HG03280 (cell line): ENCODE measurements around the gene CCL13.
"Not testable (repeated sequence)": the region's sequence is repeated elsewhere in the genome, so short reads cannot be mapped to it uniquely, and the experiment has no call there.

Experiments
- ATAC-seq: cut with Tn5 transposase; IDR thresholded peaks from one replicate; pipeline ENCODE4 v1.9.1; 2021; ENCODE audit warnings: mild to moderate bottlenecking, moderate library complexity; ENCODE audit not compliant: unreplicated experiment

Gene CCL13

GRCh38 chr17:34356194-34356593 is at the start of gene CCL13:
CCL13 (plus strand) TSS chr17:34356480; CDS start chr17:34356527, 47 bp downstream.
- no peak for ATAC-seq

DNA sequence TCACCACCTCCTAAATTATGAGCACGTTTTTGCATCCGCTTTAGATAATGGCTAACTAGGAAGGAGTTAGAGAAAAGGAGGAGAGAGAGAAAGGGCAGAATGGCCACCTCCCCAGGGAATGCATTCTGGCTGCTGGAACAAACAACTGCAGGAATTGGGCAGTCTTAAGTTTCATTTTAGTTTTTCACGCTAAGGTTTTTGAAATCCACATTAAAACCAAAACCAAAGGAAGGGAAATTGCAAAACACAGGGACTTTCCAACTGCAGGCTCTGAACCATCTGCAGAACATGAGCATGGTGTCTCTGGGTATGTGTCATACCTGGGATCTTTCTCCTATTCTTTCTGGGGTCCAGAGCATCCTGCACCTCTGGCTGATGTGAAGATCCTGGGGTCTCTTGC is 49.2 kb upstream of the CCL13 start:
- ATAC-seq = no peak

DNA sequence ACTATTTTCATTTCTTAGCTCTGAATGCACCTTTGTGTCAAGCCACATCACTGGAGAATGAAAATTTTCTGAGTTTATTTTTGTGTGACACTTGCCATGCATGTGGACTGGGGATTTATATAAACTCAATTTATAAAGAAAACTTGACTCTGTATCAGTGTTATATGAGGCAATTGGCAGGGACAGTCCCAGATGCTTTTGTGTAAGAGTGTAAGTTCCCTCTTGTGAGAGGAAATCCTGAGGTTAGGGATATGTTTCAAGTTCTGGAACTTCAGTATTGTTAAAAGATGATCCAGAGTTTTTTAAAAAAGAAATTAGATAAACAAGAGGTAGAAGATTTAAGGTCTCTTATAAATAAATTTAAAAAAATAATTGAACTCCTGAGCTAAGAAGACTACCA is 47.9 kb upstream of the CCL13 start:
- ATAC-seq = no peak

- no peak for ATAC-seq
Measured at GRCh38 chr17:34311291-34311690, 45.0 kb upstream of the CCL13 start.

GRCh38 chr17:34312080-34312479 is 44.2 kb upstream of the CCL13 start:
- ATAC-seq = no peak

- no peak for ATAC-seq
Measured at GRCh38 chr17:34313164-34313563, 43.1 kb upstream of the CCL13 start.

DNA sequence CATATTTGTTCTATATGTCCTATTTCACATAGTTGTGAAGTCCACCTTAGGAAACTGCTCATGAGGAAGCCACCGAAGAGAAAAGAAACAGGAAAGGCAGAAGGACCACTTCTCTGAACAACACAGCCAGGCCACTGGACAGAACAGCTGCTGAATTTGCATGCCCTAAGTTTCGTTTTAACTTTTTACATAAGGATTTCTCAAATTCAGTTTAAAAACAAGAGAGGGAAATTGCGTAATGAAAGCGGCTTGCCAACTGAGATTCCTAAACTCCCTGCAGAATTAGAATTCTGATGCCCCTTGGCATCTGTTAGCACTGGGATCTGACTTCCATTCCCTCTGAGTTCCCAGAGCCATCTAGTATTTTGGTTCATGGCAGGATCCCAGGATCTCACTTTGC is 42.0 kb upstream of the CCL13 start:
- no peak for ATAC-seq

GRCh38 chr17:34318474-34318873 is 37.8 kb upstream of the CCL13 start:
- no peak for ATAC-seq

- ATAC-seq = no peak
Measured at GRCh38 chr17:34319039-34319483, 37.2 kb upstream of the CCL13 start, which contains the start of gene CCL8. CCL8 (plus strand) TSS chr17:34319435; CDS start chr17:34319502, 67 bp downstream.

DNA sequence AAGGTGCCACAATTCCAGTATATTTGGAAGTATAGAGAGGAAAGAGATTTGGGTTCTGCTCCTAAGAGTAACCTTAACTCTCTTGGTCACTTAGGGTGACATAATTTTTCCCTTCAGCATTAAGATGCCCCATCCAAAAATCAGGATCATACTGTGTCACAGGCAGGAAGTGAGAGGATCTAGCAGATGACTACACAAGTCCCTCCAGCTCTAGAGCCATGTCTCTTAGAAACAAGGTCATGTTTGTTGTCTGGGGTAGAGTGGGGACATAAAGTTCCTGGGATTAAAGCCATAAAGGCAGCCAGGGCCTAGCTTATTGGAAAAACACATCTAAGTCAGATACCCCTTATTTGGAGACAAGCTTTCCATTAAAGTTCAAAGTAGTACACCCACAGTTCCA is 34.3 kb upstream of the CCL13 start:
- no peak for ATAC-seq

- not testable (repeated sequence) for ATAC-seq
Measured at GRCh38 chr17:34327580-34327979, 28.7 kb upstream of the CCL13 start.

DNA sequence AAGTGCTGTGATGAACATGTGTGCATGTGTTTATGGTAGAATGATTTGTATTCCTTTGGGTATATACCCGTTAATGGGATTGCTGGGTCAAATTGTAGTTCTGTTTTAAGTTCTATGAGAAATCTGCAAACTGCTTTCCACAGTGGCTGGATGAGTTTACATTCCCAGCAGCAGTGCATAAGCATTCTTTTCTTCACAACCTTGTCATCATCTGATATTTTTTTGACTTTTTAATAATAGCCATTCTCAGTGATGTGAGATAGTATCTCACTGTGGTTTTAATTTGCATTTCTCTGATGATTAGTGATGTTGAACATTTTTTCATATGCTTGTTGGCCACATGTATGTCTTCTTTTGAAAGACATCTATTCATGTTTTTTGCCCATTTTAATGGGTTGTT is 18.6 kb upstream of the CCL13 start:
- ATAC-seq = no peak

DNA sequence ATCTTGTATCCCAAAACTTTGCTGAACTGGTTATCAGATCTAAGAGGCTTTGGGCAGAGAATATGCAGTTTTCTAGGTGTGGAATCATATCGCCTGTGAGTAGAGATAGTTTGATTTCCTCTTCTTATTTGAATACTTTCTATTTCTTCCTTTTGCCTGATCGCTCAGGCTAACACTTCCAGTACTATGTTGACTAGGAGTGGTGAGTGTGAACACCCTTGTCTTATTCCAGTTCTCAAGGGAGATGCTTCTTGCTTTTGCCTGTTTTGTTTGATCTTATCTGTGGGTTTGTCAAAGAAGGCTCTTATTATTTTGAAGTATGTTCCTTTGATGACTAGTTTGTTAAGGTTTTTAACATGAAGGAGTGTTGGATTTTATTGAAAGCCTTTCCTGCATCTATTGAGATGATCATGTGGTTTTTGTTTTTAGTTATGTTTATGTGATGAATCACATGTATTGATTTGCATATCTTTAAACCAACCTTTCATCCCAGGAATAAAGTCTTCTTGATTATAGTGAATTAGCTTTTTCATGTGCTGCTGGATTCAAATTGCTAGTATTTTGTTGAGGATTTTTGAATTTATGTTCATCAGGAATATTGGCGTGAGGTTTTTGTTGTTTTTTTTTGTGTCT is 17.0 kb upstream of the CCL13 start:
- no peak for ATAC-seq

DNA sequence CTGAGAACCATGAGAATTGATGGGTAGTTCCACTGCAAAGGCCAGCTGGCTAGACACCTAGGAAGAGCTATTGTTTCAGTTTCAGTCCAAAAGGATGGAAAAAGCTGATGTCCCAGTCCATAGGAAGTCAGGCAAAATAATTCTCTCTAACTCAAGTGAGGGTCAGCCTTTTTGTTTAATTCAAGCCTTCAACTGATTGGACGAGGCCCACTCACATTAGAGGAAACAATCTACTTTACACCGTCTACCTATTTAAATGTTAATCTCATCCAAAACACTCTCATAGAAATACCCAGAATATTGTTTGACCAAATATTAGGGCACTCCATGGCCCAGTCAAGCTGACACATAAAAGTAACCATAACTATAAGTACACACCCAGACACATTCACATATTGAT is 14.4 kb upstream of the CCL13 start:
- no peak for ATAC-seq

GRCh38 chr17:34347063-34347462 is 9.2 kb upstream of the CCL13 start:
- no peak for ATAC-seq

DNA sequence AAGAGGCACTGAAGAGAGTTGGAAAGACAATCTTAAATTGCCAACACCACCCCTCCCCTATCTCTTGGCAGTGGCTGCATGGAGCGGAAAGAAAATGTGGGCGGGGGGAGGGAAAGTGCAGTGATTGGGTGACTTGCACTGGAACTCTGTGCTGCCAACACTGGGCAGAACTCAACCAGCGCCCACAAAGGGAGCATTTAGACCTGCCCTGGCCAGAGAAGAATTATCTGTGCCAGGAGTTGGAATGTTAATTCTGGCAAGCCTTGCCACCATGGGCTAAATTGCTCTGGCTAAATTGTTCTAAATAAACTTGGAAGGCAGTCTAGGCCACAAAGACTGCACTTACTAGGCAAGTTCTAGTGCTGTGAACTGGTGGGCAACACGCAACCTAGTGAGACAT is 6.5 kb upstream of the CCL13 start:
- no peak for ATAC-seq

GRCh38 chr17:34351096-34351495 is 5.2 kb upstream of the CCL13 start:
- ATAC-seq = no peak

DNA sequence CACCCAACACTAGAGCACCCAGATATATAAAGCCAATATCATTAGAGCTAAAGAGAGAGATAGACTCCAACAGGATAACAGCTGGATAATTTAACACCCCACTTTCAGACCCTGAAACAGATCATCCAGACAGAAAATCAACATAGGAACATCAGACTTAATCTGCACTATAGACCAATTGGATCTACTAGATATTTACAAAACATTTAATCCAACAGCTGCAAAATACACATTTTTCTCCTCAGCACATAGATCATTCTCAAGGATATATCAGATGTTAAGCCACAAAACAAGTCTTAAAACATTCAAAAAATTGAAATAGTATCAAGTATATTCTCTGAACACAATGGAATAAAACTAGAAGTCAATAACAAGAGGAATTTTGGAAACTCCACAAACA is 4.1 kb upstream of the CCL13 start:
- ATAC-seq = no peak

- no peak for ATAC-seq
Measured at GRCh38 chr17:34354637-34355036, 1.6 kb upstream of the CCL13 start.

DNA sequence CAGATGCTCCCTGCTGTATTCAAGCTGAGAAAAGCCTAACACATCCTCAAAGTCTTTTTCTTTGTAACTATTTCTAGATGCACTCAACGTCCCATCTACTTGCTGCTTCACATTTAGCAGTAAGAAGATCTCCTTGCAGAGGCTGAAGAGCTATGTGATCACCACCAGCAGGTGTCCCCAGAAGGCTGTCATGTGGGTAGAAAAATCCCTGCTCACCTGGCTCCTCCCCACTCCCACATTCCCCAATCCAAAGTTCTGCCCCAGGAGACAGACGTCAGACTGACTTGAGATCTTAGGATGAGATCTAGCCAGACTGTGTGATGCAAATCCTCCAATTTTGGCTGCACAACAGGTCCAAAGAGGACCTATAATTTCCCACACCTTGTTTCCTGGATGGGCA is 1.1 kb downstream of the CCL13 start:
- ATAC-seq = no peak

DNA sequence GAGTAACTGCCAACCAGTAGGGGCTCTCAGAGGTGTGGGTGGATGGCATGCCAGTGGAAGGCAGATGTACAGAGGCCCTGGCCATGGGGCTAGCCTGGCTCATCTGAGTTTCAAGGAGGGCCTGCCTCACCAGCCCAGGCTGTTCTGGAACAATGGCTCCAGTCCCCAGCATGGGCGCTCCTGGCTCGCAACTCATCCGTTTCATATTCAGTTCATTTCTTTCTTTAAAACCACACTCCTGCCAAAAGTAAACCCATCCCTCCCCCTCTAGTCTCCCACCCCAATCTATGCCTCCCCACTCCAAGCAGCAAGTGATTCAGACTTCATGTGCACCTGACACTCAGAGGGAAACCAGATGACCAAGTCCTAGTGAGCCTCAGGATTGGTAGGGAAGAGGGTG is 2.4 kb downstream of the CCL13 start:
- no peak for ATAC-seq

DNA sequence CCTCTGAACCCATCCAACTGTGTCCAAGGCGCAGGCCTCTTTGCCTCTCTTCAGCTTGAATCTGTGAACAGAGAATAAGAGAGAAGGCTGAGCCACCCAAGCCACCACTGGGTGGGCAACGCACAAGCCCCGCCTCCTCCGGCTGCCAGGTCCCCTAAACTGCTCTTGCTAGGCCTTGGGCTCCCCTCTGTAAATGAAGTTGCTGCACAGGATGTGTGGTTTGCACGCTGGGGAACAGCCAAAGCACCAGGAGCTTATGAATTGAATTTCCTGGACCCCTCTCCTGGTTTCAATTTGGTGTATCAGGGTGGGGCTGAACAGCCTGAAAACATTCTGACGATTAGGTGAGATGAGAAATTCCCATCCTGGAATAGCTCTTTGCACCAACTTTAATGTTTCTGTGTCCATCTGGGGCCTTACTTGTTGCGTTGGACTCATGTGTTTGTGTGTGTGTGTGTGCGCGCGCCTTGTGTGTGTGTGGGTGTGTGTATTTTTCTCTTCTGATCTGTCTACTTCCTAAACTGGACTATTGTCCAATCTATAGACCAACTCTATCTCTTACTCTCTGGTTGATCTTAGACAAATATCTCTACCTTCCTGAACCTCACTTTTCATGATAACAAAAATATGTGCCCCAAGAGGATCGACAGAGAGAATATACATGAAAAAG is 4.5 kb downstream of the CCL13 start:
- ATAC-seq = no peak
